Mesendoderm (in vitro differentiated cells): Measurements from ENCODE around the gene GPHN.

Source experiments
- DNase-seq: peaks from one replicate; pipeline ENCODE4 v3.0.0; 2013
- H2AK5ac ChIP-seq: 2 replicates; pipeline ENCODE4 v1.6.1; 2013; ENCODE audit warnings: low read length, inconsistent platforms
- H2BK120ac ChIP-seq: 2 replicates; pipeline ENCODE4 v1.6.1; 2013; ENCODE audit warnings: low read depth, mild to moderate bottlenecking, low read length, moderate library complexity, mixed read lengths
- H2BK15ac ChIP-seq: replicated peaks from 2 replicates; pipeline ENCODE4 v1.6.1; 2013; ENCODE audit warnings: low read depth, mild to moderate bottlenecking, moderate library complexity
- H2BK5ac ChIP-seq: 2 replicates; pipeline ENCODE4 v1.6.1; 2013; ENCODE audit warnings: low read length, inconsistent platforms
- H3K18ac ChIP-seq: 2 replicates; pipeline ENCODE4 v1.6.1; 2013; ENCODE audit warnings: mild to moderate bottlenecking, low read length, mixed read lengths
- H3K23ac ChIP-seq: one replicate; pipeline ENCODE4 v1.6.1; 2013; ENCODE audit warnings: low read length
- H3K27ac ChIP-seq: 2 replicates; pipeline ENCODE4 v1.5.1; 2013; ENCODE audit warnings: low read depth, mild to moderate bottlenecking, inconsistent platforms, low read length, moderate library complexity
- H3K27me3 ChIP-seq: 2 replicates; pipeline ENCODE4 v1.6.1; 2013; ENCODE audit warnings: low read length, control low read depth, mild to moderate bottlenecking, inconsistent platforms; ENCODE audit not compliant: insufficient read depth, poor library complexity
- H3K36me3 ChIP-seq: 2 replicates; pipeline ENCODE4 v1.6.1; 2013; ENCODE audit warnings: low read length, inconsistent platforms; ENCODE audit not compliant: control insufficient read depth, insufficient read depth
- H3K4ac ChIP-seq: one replicate; pipeline ENCODE4 v1.6.1; 2013; ENCODE audit warnings: low read depth, mild to moderate bottlenecking, low read length, moderate library complexity
- H3K4me1 ChIP-seq: 2 replicates; pipeline ENCODE4 v1.6.1; 2013; ENCODE audit warnings: low read depth, low read length, inconsistent platforms; ENCODE audit not compliant: control insufficient read depth
- H3K4me2 ChIP-seq: 2 replicates; pipeline ENCODE4 v1.6.1; 2013; ENCODE audit warnings: low read length
- H3K4me3 ChIP-seq: 2 replicates; pipeline ENCODE4 v1.5.1; 2013; ENCODE audit warnings: mild to moderate bottlenecking, low read length
- H3K56ac ChIP-seq: one replicate; pipeline ENCODE4 v1.6.1; 2013; ENCODE audit warnings: low read length
- H3K79me1 ChIP-seq: 2 replicates; pipeline ENCODE4 v1.6.1; 2013; ENCODE audit warnings: low read length, inconsistent platforms
- H3K79me2 ChIP-seq: 2 replicates; pipeline ENCODE4 v1.6.1; 2013; ENCODE audit warnings: mild to moderate bottlenecking, low read length; ENCODE audit not compliant: control insufficient read depth, insufficient read depth
- H3K9ac ChIP-seq: 2 replicates; pipeline ENCODE4 v1.6.1; 2013; ENCODE audit warnings: low read length, inconsistent platforms
- H4K5ac ChIP-seq: one replicate; pipeline ENCODE4 v1.6.1; 2013; ENCODE audit warnings: low read length
- H4K8ac ChIP-seq: one replicate; pipeline ENCODE4 v1.6.1; 2013; ENCODE audit warnings: low read depth, mild to moderate bottlenecking, control low read depth, low read length, moderate library complexity
- WGBS: extraction: QIAGEN DNeasy Blood & Tissue Kit; methylation state at CpG from one replicate; pipeline ENCODE4 v1.1.7; 2013; ENCODE audit warnings: low lambda C conversion rate, missing lambda C conversion rate; ENCODE audit not compliant: insufficient coverage; ENCODE audit errors: extremely low coverage; 5-methylcytosine and 5-hydroxymethylcytosine counted together

GPHN gene

GRCh38 chr14:67140556-67140955, 632.6 kb downstream of the GPHN start:
- Histone ChIP-seq H2BK5ac (no peak overlapping the region), H3K23ac (no peak overlapping the region), H3K27me3 (no peaks in the 10 kb centered on the region), H3K79me1 (no peaks in the 10 kb centered on the region), H3K36me3 (no peaks in the 10 kb centered on the region), H2AK5ac (no peak overlapping the region), H2BK15ac (no peak overlapping the region), H4K8ac (no peak overlapping the region), H3K18ac (no peak overlapping the region), H3K4me1 (no peaks in the 10 kb centered on the region), H4K5ac (no peak overlapping the region), H3K27ac (no peak overlapping the region), H3K4ac (no peak overlapping the region), H3K4me3 (no peak overlapping the region), H3K79me2 (no peaks in the 10 kb centered on the region), H3K4me2 (no peak overlapping the region), H2BK120ac (no peak overlapping the region), H3K56ac (no peak overlapping the region), H3K9ac (no peak overlapping the region)
- no peak for DNase-seq
- WGBS: no CpG with 5 or more reads among the region's 2 CpGs

DNA sequence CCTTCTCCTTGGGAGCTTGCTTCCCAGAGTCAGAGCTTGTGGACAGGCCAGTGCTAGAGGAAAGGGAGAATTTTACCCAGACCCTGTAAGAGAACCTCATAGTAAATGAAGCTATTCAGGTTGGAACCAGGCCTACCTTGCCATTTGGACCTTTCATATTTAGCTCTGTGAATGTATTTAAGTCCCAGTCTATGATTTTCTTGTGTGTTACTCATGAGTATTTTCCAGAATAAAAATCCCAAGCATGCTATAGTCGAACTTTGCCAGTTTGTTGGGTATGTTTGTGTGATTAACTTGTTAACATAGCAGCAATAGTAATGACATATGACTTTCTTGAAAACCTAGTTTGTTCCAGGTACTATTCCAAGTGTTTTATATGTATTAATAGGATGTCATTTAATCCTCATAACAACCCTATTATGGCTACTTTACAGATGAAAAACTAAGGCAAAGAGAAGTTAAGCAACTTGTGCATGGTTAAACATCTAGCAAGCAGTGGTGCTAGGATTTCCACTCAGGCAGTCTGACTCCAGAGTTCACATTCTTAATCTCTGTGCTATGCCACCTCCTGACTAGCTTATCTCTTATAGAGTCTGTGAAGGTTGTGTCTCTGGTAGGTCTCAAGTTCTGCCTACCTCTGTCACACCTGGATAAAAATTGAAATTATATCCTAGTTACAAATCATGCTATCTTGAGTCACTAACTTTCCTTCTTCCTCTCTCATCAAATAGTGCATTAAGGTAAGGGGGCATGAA, 633.4 kb downstream of the GPHN start:
- H3K23ac ChIP-seq: no peak overlapping the region
- no peak overlapping the region for H4K8ac ChIP-seq
- no peak overlapping the region for H3K27ac ChIP-seq
- no peaks in the 10 kb centered on the region for H3K79me1 ChIP-seq
- H3K4me1 ChIP-seq: no peaks in the 10 kb centered on the region
- no peaks in the 10 kb centered on the region for H3K36me3 ChIP-seq
- no peaks in the 10 kb centered on the region for H3K27me3 ChIP-seq
- H3K4me2 ChIP-seq: no peak overlapping the region
- DNase-seq: no peak
- H2BK5ac ChIP-seq: no peak overlapping the region
- H3K18ac ChIP-seq: no peak overlapping the region
- no peak overlapping the region for H3K4me3 ChIP-seq
- no peak overlapping the region for H3K4ac ChIP-seq
- no peak overlapping the region for H3K56ac ChIP-seq
- no peak overlapping the region for H2BK120ac ChIP-seq
- no peak overlapping the region for H2BK15ac ChIP-seq
- no peak overlapping the region for H3K9ac ChIP-seq
- no peaks in the 10 kb centered on the region for H3K79me2 ChIP-seq
- no peak overlapping the region for H2AK5ac ChIP-seq
- H4K5ac ChIP-seq: no peak overlapping the region
- no CpG with 5 or more reads among the region's 1 CpG for WGBS

DNA sequence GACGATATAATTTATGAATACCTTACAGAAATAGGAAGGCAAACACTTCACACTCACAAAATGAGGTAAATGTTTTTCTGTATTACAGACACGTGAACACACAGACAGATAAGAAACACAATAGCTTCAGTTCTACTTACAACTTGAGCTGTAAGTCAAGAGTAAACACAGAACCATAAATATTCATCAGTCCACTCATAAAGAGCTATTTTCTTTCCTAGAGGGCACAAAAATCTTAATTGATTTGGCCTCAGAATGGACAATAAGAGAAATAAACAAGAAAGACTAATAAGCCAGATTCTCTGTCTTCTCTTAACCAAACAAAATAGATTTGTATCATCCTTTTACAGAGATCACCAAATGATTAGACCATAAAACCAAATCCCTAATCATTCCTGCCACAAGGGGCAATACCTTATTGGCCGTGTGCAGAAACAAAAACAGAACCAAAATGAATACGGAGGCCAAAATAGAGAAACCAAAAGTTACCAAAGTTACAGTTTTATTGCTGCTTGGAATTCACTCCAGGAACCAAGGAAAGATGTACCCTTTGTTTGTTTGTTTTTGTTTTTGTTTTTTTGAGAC, 643.2 kb downstream of the GPHN start:
- Histone ChIP-seq H2BK120ac (no peak overlapping the region), H3K79me1 (no peaks in the 10 kb centered on the region), H3K56ac (no peak overlapping the region), H3K23ac (no peak overlapping the region), H2BK15ac (no peak overlapping the region), H3K9ac (no peak overlapping the region), H2AK5ac (no peak overlapping the region), H3K4me1 (no peaks in the 10 kb centered on the region), H2BK5ac (no peak overlapping the region), H4K8ac (no peak overlapping the region), H3K4me2 (no peak overlapping the region), H3K27ac (no peak overlapping the region), H3K36me3 (no peaks in the 10 kb centered on the region), H3K4me3 (no peak overlapping the region), H3K27me3 (no peaks in the 10 kb centered on the region), H3K4ac (no peak overlapping the region), H3K79me2 (no peaks in the 10 kb centered on the region), H3K18ac (no peak overlapping the region), H4K5ac (no peak overlapping the region)
- no CpG with 5 or more reads among the region's 4 CpGs for WGBS
- DNase-seq: no peak

DNA sequence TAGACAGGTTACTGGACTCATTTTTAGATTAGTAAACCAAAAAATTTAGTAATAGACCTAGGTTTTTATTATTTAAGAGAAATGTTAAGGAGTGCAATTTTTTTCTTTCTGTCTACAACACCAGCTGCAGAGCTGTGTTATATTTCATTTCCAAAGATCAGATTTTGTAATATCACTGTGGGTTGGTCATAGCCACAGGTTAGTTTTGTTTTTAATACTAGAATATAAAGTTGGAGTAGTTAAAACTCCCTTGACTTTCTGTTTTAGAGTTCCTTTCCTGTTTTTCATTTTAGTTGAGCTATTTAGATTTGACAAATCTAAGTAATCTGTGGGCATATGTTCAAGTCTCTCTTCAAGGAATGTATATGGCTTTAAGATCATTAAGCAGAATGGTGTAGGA, 650.6 kb downstream of the GPHN start:
- no peak overlapping the region for H3K4ac ChIP-seq
- no peak overlapping the region for H3K4me2 ChIP-seq
- H4K5ac ChIP-seq: no peak overlapping the region
- H3K56ac ChIP-seq: no peak overlapping the region
- no peak overlapping the region for H2BK5ac ChIP-seq
- no peak overlapping the region for H3K18ac ChIP-seq
- H3K4me1 ChIP-seq: no peaks in the 10 kb centered on the region
- no peak overlapping the region for H2AK5ac ChIP-seq
- H3K9ac ChIP-seq: no peak overlapping the region
- no peak for DNase-seq
- no peaks in the 10 kb centered on the region for H3K79me1 ChIP-seq
- no peak overlapping the region for H2BK15ac ChIP-seq
- H3K27me3 ChIP-seq: no peaks in the 10 kb centered on the region
- no peak overlapping the region for H2BK120ac ChIP-seq
- H3K27ac ChIP-seq: no peak overlapping the region
- no peak overlapping the region for H4K8ac ChIP-seq
- no peak overlapping the region for H3K23ac ChIP-seq
- no peaks in the 10 kb centered on the region for H3K79me2 ChIP-seq
- no peak overlapping the region for H3K4me3 ChIP-seq
- no peaks in the 10 kb centered on the region for H3K36me3 ChIP-seq

DNA sequence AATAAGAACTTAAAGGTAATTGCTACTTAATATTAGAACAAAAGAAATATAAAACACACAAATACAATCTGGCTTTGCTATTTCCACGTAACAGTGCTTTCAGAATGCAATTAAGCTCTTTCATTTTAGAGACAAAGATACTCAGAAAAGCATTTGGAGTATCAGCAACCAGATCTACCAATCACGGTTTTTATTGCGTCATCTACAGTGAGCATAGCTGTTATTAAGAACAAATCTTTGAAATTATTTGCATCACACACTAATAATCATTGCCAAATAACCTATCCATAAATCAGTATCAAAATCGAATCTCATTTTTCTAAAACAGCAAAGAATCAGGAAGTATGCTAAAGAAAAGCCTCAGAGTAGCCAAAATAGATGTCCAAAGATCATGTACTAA, 654.4 kb downstream of the GPHN start:
- no peak overlapping the region for H4K8ac ChIP-seq

GRCh38 chr14:67166450-67166853, 658.5 kb downstream of the GPHN start:
- no CpG with 5 or more reads among the region's 5 CpGs for WGBS
- DNase-seq: peak; percentile 59
- Histone ChIP-seq H3K79me1 (no peaks in the 10 kb centered on the region), H2BK120ac (no peak overlapping the region), H4K8ac (no peak overlapping the region), H3K4me3 (no peak overlapping the region), H3K4ac (no peak overlapping the region), H3K23ac (no peak overlapping the region), H3K36me3 (no peaks in the 10 kb centered on the region), H3K79me2 (no peaks in the 10 kb centered on the region), H4K5ac (no peak overlapping the region), H2BK5ac (no peak overlapping the region), H3K18ac (no peak overlapping the region), H2BK15ac (no peak overlapping the region), H3K4me1 (no peaks in the 10 kb centered on the region), H3K4me2 (no peak overlapping the region), H2AK5ac (no peak overlapping the region), H3K9ac (no peak overlapping the region), H3K56ac (no peak overlapping the region), H3K27ac (no peak overlapping the region), H3K27me3 (no peaks in the 10 kb centered on the region)

More for the DNA sequence above, 654.4 kb downstream of the GPHN start:
- H3K27me3 ChIP-seq: no peaks in the 10 kb centered on the region
- H3K9ac ChIP-seq: no peak overlapping the region
- no peak overlapping the region for H4K5ac ChIP-seq
- H3K79me2 ChIP-seq: no peaks in the 10 kb centered on the region
- no CpG with 5 or more reads among the region's 4 CpGs for WGBS
- H3K4me2 ChIP-seq: no peak overlapping the region
- no peak for DNase-seq
- no peaks in the 10 kb centered on the region for H3K4me1 ChIP-seq
- H2AK5ac ChIP-seq: no peak overlapping the region
- H2BK5ac ChIP-seq: no peak overlapping the region
- H3K56ac ChIP-seq: no peak overlapping the region
- H3K79me1 ChIP-seq: no peaks in the 10 kb centered on the region
- H3K36me3 ChIP-seq: no peaks in the 10 kb centered on the region
- H3K27ac ChIP-seq: no peak overlapping the region
- H3K4ac ChIP-seq: no peak overlapping the region
- H3K18ac ChIP-seq: no peak overlapping the region
- H2BK120ac ChIP-seq: no peak overlapping the region
- H3K4me3 ChIP-seq: no peak overlapping the region
- no peak overlapping the region for H2BK15ac ChIP-seq
- H3K23ac ChIP-seq: no peak overlapping the region
